ENCODE measurements around the gene IER2.

The IER2 gene

DNA sequence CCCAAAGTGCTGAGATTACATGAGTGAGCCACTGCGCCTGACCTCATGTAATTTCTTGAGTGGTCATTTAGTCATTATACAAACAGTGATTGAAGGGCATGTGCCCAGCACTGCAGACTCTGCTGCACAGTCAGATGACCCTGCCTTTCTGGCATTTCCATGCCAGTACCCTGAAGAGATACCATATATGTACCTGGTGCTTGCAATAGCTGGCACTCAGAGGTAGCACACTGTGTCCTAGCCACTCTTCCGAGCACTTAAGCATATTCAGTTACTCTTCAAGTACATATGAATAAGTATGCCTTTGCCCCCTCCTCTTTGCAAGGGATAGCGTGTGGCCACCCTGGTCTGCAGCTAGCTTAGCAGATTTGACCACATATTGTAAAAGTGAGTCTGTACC is 15.6 kb upstream of the IER2 start:
- DNase-seq (ENCODE audit: low read depth): no peak
- TF ChIP-seq, protein P1, sequence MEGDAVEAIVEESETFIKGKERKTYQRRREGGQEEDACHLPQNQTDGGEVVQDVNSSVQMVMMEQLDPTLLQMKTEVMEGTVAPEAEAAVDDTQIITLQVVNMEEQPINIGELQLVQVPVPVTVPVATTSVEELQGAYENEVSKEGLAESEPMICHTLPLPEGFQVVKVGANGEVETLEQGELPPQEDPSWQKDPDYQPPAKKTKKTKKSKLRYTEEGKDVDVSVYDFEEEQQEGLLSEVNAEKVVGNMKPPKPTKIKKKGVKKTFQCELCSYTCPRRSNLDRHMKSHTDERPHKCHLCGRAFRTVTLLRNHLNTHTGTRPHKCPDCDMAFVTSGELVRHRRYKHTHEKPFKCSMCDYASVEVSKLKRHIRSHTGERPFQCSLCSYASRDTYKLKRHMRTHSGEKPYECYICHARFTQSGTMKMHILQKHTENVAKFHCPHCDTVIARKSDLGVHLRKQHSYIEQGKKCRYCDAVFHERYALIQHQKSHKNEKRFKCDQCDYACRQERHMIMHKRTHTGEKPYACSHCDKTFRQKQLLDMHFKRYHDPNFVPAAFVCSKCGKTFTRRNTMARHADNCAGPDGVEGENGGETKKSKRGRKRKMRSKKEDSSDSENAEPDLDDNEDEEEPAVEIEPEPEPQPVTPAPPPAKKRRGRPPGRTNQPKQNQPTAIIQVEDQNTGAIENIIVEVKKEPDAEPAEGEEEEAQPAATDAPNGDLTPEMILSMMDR (conservative IDR thresholded peaks at IDR 0.05; ENCODE audit: low read length): no peak
- H3K4me3 ChIP-seq (ENCODE audit: low read length): no peak overlapping the region

DNA sequence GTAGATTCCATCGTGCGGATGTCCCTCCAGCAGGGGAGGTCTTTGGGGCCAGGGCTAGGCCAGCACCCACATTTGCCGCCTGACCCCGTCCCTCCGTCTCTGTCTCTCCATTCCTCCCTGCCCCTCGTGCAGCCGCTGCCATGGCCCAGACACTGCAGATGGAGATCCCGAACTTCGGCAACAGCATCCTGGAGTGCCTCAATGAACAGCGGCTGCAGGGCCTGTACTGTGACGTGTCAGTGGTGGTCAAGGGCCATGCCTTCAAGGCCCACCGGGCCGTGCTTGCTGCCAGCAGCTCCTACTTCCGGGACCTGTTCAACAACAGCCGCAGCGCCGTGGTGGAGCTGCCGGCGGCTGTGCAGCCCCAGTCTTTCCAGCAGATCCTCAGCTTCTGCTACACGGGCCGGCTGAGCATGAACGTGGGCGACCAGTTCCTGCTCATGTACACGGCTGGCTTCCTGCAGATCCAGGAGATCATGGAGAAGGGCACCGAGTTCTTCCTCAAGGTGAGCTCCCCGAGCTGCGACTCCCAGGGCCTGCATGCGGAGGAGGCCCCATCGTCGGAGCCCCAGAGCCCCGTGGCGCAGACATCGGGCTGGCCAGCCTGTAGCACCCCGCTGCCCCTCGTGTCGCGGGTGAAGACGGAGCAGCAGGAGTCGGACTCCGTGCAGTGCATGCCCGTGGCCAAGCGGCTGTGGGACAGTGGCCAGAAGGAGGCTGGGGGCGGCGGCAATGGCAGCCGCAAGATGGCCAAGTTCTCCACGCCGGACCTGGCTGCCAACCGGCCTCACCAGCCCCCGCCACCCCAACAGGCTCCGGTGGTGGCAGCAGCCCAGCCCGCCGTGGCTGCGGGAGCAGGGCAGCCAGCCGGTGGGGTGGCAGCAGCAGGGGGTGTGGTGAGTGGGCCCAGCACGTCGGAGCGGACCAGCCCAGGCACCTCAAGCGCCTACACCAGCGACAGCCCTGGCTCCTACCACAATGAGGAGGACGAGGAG is 14.8 kb upstream of the IER2 start:
- H3K4me3 ChIP-seq (ENCODE audit: low read length): no peak overlapping the region
- no peak for DNase-seq (ENCODE audit: low read depth)
- TF ChIP-seq, protein P1 (conservative IDR thresholded peaks at IDR 0.05; ENCODE audit: low read length): no peak

DNA sequence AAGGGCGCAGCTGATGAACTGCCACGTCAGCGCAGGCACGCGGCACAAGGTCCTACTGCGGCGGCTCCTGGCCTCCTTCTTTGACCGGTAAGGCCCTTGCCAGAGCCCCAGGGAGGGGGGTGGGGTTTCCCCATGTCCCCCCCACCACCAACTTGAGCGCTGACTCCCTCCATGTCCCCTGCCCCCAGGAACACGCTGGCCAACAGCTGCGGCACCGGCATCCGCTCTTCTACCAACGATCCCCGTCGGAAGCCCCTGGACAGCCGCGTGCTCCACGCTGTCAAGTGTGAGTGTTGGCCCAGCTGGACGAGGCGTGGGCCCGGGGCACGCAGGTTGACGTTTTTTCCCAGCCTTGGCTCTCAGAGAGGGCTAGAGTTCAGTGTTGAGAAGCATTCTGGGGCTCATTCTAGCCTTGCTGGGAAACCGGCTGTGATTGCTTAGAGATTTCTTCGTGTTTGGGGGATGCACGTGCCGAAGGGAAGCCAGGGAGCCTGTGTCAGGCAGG is 12.9 kb upstream of the IER2 start:
- H3K4me3 ChIP-seq (ENCODE audit: low read length): no peak overlapping the region
- DNase-seq (ENCODE audit: low read depth): no peak
- TF ChIP-seq, protein P1 (conservative IDR thresholded peaks at IDR 0.05; ENCODE audit: low read length): no peak

DNA sequence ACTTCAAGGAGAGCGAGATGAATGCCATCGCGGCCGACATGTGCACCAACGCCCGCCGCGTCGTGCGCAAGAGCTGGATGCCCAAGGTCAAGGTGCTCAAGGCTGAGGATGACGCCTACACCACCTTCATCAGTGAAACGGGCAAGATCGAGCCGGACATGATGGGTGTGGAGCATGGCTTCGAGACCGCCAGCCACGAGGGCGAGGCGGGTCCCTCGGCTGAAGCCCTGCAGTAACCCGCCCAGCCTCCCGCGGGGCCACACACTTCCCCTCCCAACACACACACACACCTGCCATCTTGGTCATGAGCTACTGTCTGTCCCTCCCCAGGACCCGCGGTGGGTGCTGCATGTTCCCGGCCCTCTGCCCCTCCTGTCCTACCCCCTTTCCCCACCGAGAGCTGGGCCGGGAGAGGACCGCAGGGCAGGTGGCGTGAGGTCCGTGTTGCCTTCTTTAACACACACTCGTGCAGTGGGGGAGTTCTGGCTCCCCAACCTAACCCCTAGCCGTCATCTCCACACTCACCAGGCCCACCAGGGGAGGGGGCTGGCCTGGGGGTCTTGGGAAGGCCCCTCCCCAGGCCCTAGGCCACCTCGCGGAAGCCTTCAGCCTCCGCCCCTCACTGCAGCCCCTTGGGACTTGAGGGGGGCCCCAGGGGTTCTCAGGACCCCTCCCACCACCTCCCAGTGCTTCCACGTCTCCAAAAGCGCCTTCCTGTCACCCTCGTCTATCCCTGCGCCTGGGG is 11.9 kb upstream of the IER2 start:
- H3K4me3 ChIP-seq (ENCODE audit: low read length): no peak overlapping the region
- TF ChIP-seq, protein P1 (conservative IDR thresholded peaks at IDR 0.05; ENCODE audit: low read length): no peak
- no peak for DNase-seq (ENCODE audit: low read depth)

DNA sequence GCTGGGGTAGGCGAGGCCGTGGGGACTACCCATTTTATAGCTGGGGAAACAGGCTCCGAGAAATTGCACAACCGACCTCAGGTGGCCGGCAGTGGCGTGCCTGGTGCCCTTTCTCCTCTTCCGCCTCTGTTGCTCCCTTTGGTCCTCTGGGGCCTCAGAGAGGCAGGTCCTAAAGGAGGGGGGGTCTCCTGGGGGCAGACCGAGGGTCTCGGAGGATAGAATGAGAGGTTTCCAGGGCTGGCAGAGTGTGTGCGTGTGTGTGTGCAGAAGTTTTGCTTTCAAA is 11.4 kb upstream of the IER2 start:
- TF ChIP-seq, protein P1 (conservative IDR thresholded peaks at IDR 0.05; ENCODE audit: low read length): no peak
- DNase-seq (ENCODE audit: low read depth): no peak
- H3K4me3 ChIP-seq (ENCODE audit: low read length): no peak overlapping the region

DNA sequence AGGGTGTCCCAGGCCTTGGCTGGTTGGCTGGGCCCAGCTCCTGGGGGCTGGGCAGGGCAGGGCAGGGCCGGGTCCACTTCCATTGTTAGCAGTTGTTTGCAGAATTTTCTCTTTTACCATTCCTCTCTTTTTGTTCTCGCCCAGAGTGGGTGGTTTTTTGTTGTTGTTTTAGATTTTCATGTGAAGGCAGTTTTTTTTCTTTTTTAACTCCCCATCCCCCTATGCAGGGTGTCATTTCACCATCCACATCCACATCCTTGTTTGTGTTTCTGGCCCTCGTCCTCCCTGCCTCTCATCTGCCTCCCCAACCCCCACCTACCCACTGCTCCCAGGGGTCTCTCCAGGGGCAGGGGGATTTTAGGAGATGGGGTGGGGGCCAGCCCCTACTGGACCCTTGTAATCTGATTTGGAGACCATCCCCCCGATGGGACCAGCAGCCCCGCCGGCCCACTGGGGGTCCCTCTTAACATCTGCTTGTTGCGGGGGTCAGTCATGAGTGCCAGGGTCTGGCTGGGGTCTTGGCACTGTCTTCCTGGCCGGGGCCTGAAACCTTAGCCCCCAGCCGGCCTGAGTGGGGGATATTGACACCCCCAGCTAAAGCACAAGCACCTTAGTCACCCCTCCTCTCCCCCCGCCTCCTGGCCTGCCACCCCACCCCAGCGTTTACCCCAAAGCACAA is 10.4 kb upstream of the IER2 start:
- H3K4me3 ChIP-seq (ENCODE audit: low read length): no peak overlapping the region
- no peak for DNase-seq (ENCODE audit: low read depth)
- TF ChIP-seq, protein P1 (conservative IDR thresholded peaks at IDR 0.05; ENCODE audit: low read length): no peak

All from AG10803 (cell line).